HG03103 (cell line): ENCODE measurements around the gene CLIP3.
"Not testable (repeated sequence)": the region's sequence is repeated elsewhere in the genome, so short reads cannot be mapped to it uniquely, and the experiment has no call there.

Experiments used
- ATAC-seq: cut with Tn5 transposase; IDR thresholded peaks from one replicate; pipeline ENCODE4 v1.9.1; 2021; ENCODE audit warnings: low read depth; ENCODE audit not compliant: unreplicated experiment

CLIP3 gene

GRCh38 chr19:35983177-35983576 lies 49.5 kb downstream of the CLIP3 start:
- no peak for ATAC-seq

- not testable (repeated sequence) for ATAC-seq
Observed at GRCh38 chr19:35980997-35981396, 51.7 kb downstream of the CLIP3 start.

- ATAC-seq = no peak
Observed at GRCh38 chr19:35978832-35979365, 53.8 kb downstream of the CLIP3 start.

- ATAC-seq = no peak
Observed at GRCh38 chr19:35978271-35978670, 54.4 kb downstream of the CLIP3 start.

- no peak for ATAC-seq
Observed at GRCh38 chr19:35977446-35978222, 55.0 kb downstream of the CLIP3 start.

GRCh38 chr19:35975608-35976214 lies 57.0 kb downstream of the CLIP3 start:
- ATAC-seq = no peak

- ATAC-seq = no peak
Observed at GRCh38 chr19:35973487-35973886, 59.2 kb downstream of the CLIP3 start.

- ATAC-seq = no peak
Observed at GRCh38 chr19:35966771-35967170, 65.9 kb downstream of the CLIP3 start.
